ENCODE data around the gene JOSD1.

JOSD1 gene

GRCh38 chr22:38704654-38705234 is 4.0 kb upstream of the JOSD1 start:
- H2BK5ac ChIP-seq (ENCODE audit: low read depth, low read length, poor library complexity): no peak overlapping the region
- H3K14ac ChIP-seq (ENCODE audit: low read length): no peak overlapping the region
- no peaks in the 10 kb centered on the region for H3K36me3 ChIP-seq (ENCODE audit: control insufficient read depth in 1 of 2, insufficient read depth in 2 of 2, low read length in 2 of 2)
- H3K27me3 ChIP-seq (ENCODE audit: insufficient read depth, low read length): no peaks in the 10 kb centered on the region
- peaks cover 4 to 9% of the 10 kb centered on the region in 2 experiments for H3K4me1 ChIP-seq (ENCODE audit: control insufficient read depth in 1 of 2, insufficient read depth in 2 of 2, low read length in 2 of 2)
- no peak overlapping the region for H3K9ac ChIP-seq (ENCODE audit: low read length)
- H3K9me3 ChIP-seq (ENCODE audit: insufficient read depth, low read depth, low read length): no peaks in the 10 kb centered on the region
- no peak overlapping the region for H4K91ac ChIP-seq (ENCODE audit: low read depth, low read length)
- no peak overlapping the region for H3K27ac ChIP-seq (ENCODE audit: low read depth, low read length)
- H2BK120ac ChIP-seq (ENCODE audit: insufficient read depth, low read length, poor library complexity): no peak overlapping the region
- H2AK5ac ChIP-seq (ENCODE audit: low read length): no peak overlapping the region
- H2AFZ ChIP-seq (ENCODE audit: insufficient read depth, low read length, poor library complexity): no peak overlapping the region
- no peak overlapping the region for H3K4ac ChIP-seq (ENCODE audit: low read depth, low read length)
- no peak overlapping the region for H3K23ac ChIP-seq (ENCODE audit: low read length)
- H3K79me2 ChIP-seq (ENCODE audit: control insufficient read depth, insufficient read depth, low read length, poor library complexity): peaks cover 17% of the 10 kb centered on the region
- WGBS (ENCODE audit: extremely low coverage, insufficient coverage, insufficient read length): no CpG with 5 or more reads among the region's 10 CpGs
- H4K8ac ChIP-seq (ENCODE audit: low read depth, low read length): no peak overlapping the region
- peaks cover 23% of the 10 kb centered on the region for H3K79me1 ChIP-seq (ENCODE audit: low read length)
- H3K18ac ChIP-seq (ENCODE audit: low read length): no peak overlapping the region
- DNase-seq: no peak
- no peak overlapping the region for H3K4me3 ChIP-seq (ENCODE audit: low read depth, low read length)
- no peak overlapping the region for H2BK12ac ChIP-seq (ENCODE audit: low read length)
- peak overlapping the region; percentile 58 for H3K4me2 ChIP-seq (ENCODE audit: low read length)
- H4K12ac ChIP-seq (ENCODE audit: low read depth, low read length): no peak overlapping the region

GRCh38 chr22:38700270-38700788 is 414 bp downstream of the JOSD1 start:
- H3K18ac ChIP-seq (ENCODE audit: low read length): peak overlapping the region; percentile 98
- peak overlapping the region; percentile 98 for H2AK5ac ChIP-seq (ENCODE audit: low read length)
- peaks cover 18% of the 10 kb centered on the region for H3K79me1 ChIP-seq (ENCODE audit: low read length)
- peaks cover 12% of the 10 kb centered on the region for H3K79me2 ChIP-seq (ENCODE audit: control insufficient read depth, insufficient read depth, low read length, poor library complexity)
- H3K23ac ChIP-seq (ENCODE audit: low read length): no peak overlapping the region
- H2AFZ ChIP-seq (ENCODE audit: insufficient read depth, low read length, poor library complexity): peak overlapping the region; percentile 94
- peak overlapping the region; percentile 87 for H4K12ac ChIP-seq (ENCODE audit: low read depth, low read length)
- H4K91ac ChIP-seq (ENCODE audit: low read depth, low read length): peak overlapping the region; percentile 96
- H3K36me3 ChIP-seq (ENCODE audit: control insufficient read depth in 1 of 2, insufficient read depth in 2 of 2, low read length in 2 of 2): no peaks in the 10 kb centered on the region
- H4K8ac ChIP-seq (ENCODE audit: low read depth, low read length): peak overlapping the region; percentile 90
- no peaks in the 10 kb centered on the region for H3K27me3 ChIP-seq (ENCODE audit: insufficient read depth, low read length)
- H3K9ac ChIP-seq (ENCODE audit: low read length): peak overlapping the region; percentile 99
- H3K4me1 ChIP-seq (ENCODE audit: control insufficient read depth in 1 of 2, insufficient read depth in 2 of 2, low read length in 2 of 2): peaks cover 5 to 16% of the 10 kb centered on the region in 2 experiments
- H3K9me3 ChIP-seq (ENCODE audit: insufficient read depth, low read depth, low read length): no peaks in the 10 kb centered on the region
- H2BK120ac ChIP-seq (ENCODE audit: insufficient read depth, low read length, poor library complexity): peak overlapping the region; percentile 95
- peak overlapping the region; percentile 99 for H3K14ac ChIP-seq (ENCODE audit: low read length)
- H3K27ac ChIP-seq (ENCODE audit: low read depth, low read length): peak overlapping the region; percentile 88
- H2BK5ac ChIP-seq (ENCODE audit: low read depth, low read length, poor library complexity): peak overlapping the region; percentile 93
- H3K4me2 ChIP-seq (ENCODE audit: low read length): peak overlapping the region; percentile 93
- H2BK12ac ChIP-seq (ENCODE audit: low read length): peak overlapping the region; percentile 70
- DNase-seq: peak; percentile 68 to 80
- H3K4me3 ChIP-seq (ENCODE audit: low read depth, low read length): peak overlapping the region; percentile 97
- peak overlapping the region; percentile 96 for H3K4ac ChIP-seq (ENCODE audit: low read depth, low read length)
- no CpG with 5 or more reads among the region's 57 CpGs for WGBS (ENCODE audit: extremely low coverage, insufficient coverage, insufficient read length)

- Histone ChIP-seq H2BK120ac (ENCODE audit: insufficient read depth, low read length, poor library complexity) (peak overlapping the region; percentile 49), H3K27ac (ENCODE audit: low read depth, low read length) (no peak overlapping the region), H2AFZ (ENCODE audit: insufficient read depth, low read length, poor library complexity) (no peak overlapping the region), H3K18ac (ENCODE audit: low read length) (no peak overlapping the region), H3K23ac (ENCODE audit: low read length) (no peak overlapping the region), H3K4me2 (ENCODE audit: low read length) (peak overlapping the region; percentile 93), H2BK12ac (ENCODE audit: low read length) (no peak overlapping the region), H3K27me3 (ENCODE audit: insufficient read depth, low read length) (no peaks in the 10 kb centered on the region), H4K12ac (ENCODE audit: low read depth, low read length) (peak overlapping the region; percentile 18), H3K14ac (ENCODE audit: low read length) (peak overlapping the region; percentile 53), H3K36me3 (ENCODE audit: control insufficient read depth in 1 of 2, insufficient read depth in 2 of 2, low read length in 2 of 2) (no peaks in the 10 kb centered on the region), H3K79me1 (ENCODE audit: low read length) (peaks cover 18% of the 10 kb centered on the region), H4K91ac (ENCODE audit: low read depth, low read length) (peak overlapping the region; percentile 59), H3K9me3 (ENCODE audit: insufficient read depth, low read depth, low read length) (no peaks in the 10 kb centered on the region), H2BK5ac (ENCODE audit: low read depth, low read length, poor library complexity) (no peak overlapping the region), H3K4me1 (ENCODE audit: control insufficient read depth in 1 of 2, insufficient read depth in 2 of 2, low read length in 2 of 2) (peaks cover 5 to 16% of the 10 kb centered on the region in 2 experiments), H3K4me3 (ENCODE audit: low read depth, low read length) (peak overlapping the region; percentile 65), H3K4ac (ENCODE audit: low read depth, low read length) (peak overlapping the region; percentile 95), H2AK5ac (ENCODE audit: low read length) (peak overlapping the region; percentile 83), H4K8ac (ENCODE audit: low read depth, low read length) (peak overlapping the region; percentile 77), H3K9ac (ENCODE audit: low read length) (peak overlapping the region; percentile 72), H3K79me2 (ENCODE audit: control insufficient read depth, insufficient read depth, low read length, poor library complexity) (peaks cover 12% of the 10 kb centered on the region)
- peak in 1 of 2 donors; percentile 25 for DNase-seq
- no CpG with 5 or more reads among the region's 6 CpGs for WGBS (ENCODE audit: extremely low coverage, insufficient coverage, insufficient read length)
Observed at GRCh38 chr22:38699784-38700183, 959 bp downstream of the JOSD1 start.

- Histone ChIP-seq H3K9me3 (ENCODE audit: insufficient read depth, low read depth, low read length) (no peaks in the 10 kb centered on the region), H3K79me2 (ENCODE audit: control insufficient read depth, insufficient read depth, low read length, poor library complexity) (peaks cover 12% of the 10 kb centered on the region), H3K4me1 (ENCODE audit: control insufficient read depth in 1 of 2, insufficient read depth in 2 of 2, low read length in 2 of 2) (peaks cover 5 to 16% of the 10 kb centered on the region in 2 experiments), H3K4me2 (ENCODE audit: low read length) (peak overlapping the region; percentile 93), H2BK5ac (ENCODE audit: low read depth, low read length, poor library complexity) (no peak overlapping the region), H3K36me3 (ENCODE audit: control insufficient read depth in 1 of 2, insufficient read depth in 2 of 2, low read length in 2 of 2) (peaks cover 0 to 3% of the 10 kb centered on the region in 2 experiments), H3K14ac (ENCODE audit: low read length) (no peak overlapping the region), H4K12ac (ENCODE audit: low read depth, low read length) (no peak overlapping the region), H3K9ac (ENCODE audit: low read length) (no peak overlapping the region), H3K79me1 (ENCODE audit: low read length) (peaks cover 18% of the 10 kb centered on the region), H3K27ac (ENCODE audit: low read depth, low read length) (no peak overlapping the region), H3K4me3 (ENCODE audit: low read depth, low read length) (no peak overlapping the region), H3K4ac (ENCODE audit: low read depth, low read length) (no peak overlapping the region), H2AFZ (ENCODE audit: insufficient read depth, low read length, poor library complexity) (no peak overlapping the region), H2BK120ac (ENCODE audit: insufficient read depth, low read length, poor library complexity) (no peak overlapping the region), H4K91ac (ENCODE audit: low read depth, low read length) (no peak overlapping the region), H3K18ac (ENCODE audit: low read length) (no peak overlapping the region), H2BK12ac (ENCODE audit: low read length) (no peak overlapping the region), H4K8ac (ENCODE audit: low read depth, low read length) (no peak overlapping the region), H3K23ac (ENCODE audit: low read length) (no peak overlapping the region), H3K27me3 (ENCODE audit: insufficient read depth, low read length) (no peaks in the 10 kb centered on the region), H2AK5ac (ENCODE audit: low read length) (no peak overlapping the region)
- DNase-seq: no peak
- no CpG with 5 or more reads among the region's 5 CpGs for WGBS (ENCODE audit: extremely low coverage, insufficient coverage, insufficient read length)
Observed at GRCh38 chr22:38699143-38699542, 1.6 kb downstream of the JOSD1 start.

All from trophoblast cell (in vitro differentiated cells and primary cell).